Measurements from ENCODE around the gene YWHAH. TPM values are rescaled to one million over a fixed set of nuclear protein-coding genes. Genes with fewer than 3 reads are reported as not detected.

The YWHAH gene
- total RNA-seq, 1 donor from 2014 or later: 60.4 TPM

DNA sequence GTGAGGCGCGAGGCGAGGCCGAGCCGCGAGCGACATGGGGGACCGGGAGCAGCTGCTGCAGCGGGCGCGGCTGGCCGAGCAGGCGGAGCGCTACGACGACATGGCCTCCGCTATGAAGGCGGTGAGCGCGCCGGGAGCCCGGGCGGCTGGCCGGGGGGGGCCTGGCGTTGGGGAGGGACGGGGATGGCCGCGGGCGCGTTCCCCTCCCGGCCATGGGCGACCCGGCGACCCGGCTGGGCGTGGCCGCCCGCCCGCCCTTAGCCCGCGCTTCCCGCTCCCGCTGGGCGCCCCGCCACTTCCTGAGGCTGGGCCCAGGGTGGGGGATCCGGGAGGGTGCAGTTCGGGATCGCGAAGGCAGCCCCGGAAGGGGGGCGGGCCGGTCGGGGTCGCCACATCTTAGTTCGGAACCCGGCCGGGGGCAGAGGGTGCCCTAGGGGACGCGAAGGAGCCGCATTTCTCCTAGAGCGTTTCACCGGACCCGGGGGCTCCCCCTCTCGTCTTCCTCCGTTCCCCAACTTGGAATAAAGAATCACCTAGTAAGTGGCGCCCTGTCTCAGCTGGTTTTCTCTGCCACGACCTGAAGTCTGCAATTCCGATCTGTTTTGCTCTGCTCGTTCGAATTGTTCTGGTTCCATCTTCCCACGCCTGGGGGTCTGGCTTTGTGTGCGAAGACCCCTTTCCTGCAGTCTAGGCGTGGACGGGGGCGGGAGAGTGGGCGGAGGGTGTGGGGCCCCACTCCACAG is 536 bp downstream of the YWHAH start:
- ATAC-seq: peak; percentile 48
- DNase-seq: peak; percentile 80
- intact Hi-C loops (cut with micrococcal nuclease): no loop called here

DNA sequence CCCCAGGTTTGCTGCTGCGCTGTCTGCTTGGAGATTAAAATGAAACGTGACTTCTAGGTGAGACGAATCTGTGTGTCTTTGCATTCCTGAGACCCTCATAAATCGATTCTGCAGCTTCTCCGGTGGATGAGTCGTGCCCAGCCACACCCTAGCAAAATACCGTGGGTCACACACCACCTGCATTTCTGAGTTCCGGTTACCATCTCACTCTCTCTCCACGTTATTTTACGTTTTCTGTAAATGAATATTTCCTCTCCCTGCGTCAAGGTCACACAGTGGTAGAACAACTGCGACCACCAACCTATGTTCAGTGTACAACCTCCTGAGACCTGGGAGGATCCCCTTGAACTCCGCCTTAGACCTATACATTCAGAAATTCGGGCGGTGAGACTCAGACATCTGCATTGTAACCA is 1.1 kb downstream of the YWHAH start:
- ATAC-seq (no peak), DNase-seq (no peak)
- intact Hi-C loops (cut with micrococcal nuclease): no loop called here

DNA sequence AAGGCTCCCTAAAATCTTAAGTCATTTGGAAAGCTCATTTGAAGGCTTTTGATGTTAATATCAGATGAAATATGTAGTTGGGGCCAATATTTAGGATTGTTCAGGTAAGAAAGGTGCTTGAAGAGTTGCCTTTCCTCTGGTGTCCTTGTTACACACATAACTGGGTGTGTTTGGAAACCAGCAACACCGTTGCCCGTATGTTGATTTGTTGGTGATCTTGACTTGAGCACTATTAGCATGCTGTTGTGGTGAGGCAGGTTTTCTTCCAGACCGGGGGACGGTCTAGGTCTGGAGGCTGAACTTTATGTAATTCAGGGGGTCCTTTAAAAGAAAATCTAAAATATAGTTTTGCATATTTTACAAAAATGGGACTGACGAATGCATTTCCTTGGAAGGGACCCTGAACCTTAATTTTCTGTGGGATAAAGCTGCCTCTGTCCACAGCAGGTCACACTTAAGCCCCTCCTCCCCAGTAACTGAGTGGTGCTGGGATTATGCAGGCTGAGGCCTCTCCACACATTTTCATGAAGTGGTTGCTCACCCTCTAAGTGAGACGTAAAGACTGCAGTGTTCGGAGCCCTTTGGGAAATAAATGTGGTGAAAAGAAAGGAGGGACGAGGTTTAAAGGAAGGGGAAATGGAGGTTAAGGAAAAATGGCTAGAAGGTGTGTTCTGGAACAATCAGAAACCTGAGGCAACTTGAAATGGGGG is 1.8 kb downstream of the YWHAH start:
- ATAC-seq: no peak
- DNase-seq: no peak
- intact Hi-C loops (cut with micrococcal nuclease): no loop called here

DNA sequence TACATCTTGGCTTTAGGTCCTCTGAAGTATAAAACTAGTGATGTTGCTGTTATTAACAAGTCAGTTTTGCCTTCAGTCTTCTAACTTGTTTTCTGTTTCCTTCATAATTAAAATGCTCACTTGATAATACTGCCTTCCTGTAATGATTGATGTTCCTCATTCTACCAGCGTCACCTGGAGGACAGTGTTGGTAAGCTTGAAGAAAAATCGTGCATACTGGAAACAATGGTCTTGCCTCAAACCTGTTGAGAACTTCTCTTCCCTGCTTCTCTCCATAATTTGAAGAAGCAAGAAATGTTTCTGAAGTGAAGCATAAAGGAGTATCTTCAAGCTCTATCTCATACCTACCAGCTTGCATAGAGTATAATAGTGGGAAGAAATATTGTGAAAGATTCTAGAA is 3.0 kb downstream of the YWHAH start:
- intact Hi-C loops (cut with micrococcal nuclease): no loop called here
- DNase-seq: no peak
- no peak for ATAC-seq

DNA sequence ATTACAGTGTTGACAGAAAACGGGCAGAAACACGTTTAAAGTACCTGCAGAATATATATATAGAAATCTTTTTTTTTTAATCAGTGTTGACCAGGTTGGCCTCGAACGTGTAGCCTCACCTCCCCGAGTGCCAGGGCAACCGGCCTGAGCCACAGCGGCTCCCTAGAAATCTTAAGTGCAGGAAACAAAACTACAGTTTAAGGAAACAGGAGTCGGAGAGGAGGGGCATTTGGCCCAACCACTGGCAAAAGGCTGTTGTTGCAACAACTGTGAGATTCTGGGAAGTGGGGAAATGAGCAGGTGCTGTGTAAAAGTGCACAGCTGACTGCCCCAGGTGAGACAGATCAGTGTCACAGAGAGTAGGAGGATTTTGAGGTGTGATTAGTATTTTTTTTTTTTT is 3.7 kb downstream of the YWHAH start:
- intact Hi-C loops (cut with micrococcal nuclease): no loop called here
- no peak for ATAC-seq
- no peak for DNase-seq

DNA sequence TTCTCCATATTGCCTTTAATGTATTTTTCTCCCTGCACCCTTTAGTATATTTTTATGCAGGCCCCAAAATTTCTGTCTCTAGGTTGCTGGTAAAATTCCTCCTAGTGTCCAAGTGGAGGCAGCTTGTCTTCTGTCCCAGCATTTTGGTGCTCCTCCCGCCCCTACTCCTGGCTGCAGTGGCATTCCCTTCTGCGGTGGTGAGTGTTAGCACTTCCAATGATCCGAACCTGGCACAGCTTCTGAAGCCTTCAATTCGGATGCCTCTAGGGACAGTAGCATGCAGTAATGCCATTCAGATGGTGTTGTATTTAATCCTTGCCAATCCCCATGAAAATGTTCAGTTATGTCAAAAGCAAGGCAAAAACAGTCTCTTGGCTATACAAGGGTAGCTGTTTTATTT is 5.9 kb downstream of the YWHAH start:
- intact Hi-C loops (cut with micrococcal nuclease): no loop called here
- peak; percentile 50 for ATAC-seq
- DNase-seq: no peak

DNA sequence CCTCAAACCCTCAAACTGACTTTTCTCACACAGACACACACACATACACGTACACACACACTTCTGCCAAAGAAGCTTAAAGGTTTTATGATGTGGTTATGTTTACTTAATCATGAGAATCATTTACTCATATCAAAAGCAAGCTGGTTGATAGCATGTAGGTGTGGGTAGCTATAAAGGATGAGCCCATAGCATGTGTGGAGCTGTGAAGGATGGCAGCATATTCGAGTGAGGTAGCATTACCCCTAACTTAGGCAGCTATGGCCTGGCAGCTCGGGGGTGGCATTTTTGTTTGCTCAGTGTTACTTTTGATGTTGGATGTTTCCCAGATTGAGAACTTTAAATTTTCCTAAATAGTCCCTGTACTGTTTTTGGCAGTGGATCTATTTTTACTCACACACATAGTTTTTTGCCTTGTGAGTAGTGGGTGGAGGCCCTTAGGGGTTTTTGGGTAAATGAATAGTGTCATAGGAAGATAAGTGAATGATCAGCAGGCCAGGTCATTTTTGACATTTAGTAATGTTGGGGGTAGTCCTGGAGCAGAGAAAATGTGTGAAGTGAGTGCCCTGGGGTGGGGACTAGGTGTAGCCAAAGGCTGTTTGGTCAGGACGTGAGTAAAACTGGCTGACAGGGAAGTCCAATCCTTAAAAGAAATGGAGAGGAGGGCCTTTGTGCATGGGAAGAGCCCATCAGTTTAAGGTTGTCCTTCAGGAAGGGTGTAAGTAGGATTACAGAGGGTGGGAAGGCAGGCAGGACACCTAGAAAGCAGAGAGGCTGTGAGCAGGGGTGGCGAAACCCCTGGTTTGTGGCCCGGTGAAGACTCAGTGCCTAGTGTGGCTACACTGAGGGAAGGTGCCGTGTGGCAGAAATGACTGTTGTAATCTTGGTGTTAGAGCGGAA is 7.1 kb downstream of the YWHAH start:
- ATAC-seq (no peak), DNase-seq (no peak)
- intact Hi-C loops (cut with micrococcal nuclease): no loop called here

DNA sequence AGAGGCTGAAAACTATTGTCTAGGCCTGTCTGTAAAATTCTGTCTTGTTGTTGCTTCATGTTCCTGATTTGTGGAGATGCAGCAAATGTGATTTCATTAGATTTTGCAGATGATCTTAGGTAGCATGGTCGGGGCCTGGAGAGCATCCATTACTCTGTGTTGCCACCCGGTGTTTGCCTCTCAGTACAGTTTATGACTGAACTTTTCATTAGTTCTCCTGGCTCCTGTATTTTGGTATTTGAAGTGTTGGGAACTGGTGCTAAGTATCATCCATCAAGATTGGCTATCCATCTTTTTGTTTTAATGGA is 7.7 kb downstream of the YWHAH start:
- intact Hi-C loops (cut with micrococcal nuclease): no loop called here
- DNase-seq (no peak), ATAC-seq (no peak)

DNA sequence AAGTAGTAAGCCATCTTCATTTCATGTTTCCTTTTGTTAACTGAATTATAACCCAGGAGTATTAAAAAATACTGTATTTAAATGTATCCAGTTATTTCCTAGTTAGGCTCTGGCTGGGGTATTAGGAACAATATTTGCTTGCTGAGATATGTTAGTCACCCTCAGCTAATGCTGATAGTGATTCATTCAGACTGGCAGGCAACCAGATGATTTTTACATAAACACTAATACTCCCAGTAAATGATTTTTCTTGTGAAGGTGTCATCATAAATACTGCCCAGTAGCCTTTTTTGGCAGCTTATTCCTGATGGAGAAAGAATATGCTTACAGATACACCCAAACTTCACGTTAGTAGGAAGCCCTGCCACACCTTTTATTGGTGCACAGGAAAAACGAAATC is 8.1 kb downstream of the YWHAH start:
- intact Hi-C loops (cut with micrococcal nuclease): no loop called here
- ATAC-seq (peak; percentile 42), DNase-seq (no peak)

DNA sequence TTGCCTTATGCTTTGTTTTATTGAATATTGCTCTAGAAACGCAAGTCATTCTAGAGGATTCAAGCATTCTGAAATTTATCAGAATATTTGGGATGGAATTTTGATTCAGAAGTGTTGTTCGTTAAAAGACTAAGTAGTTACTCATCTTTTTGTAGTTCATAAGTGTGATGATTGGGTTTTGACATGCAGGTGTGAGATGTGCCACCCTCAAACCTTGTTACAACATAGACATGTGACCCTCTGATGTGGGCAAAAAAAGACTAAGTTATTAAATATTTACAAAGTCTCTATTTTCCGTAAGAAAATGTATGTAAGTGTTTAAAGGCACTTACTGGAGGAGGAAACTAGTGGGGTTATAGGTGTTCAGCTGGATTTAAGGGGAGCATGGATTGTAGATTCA is 8.9 kb downstream of the YWHAH start:
- DNase-seq (no peak), ATAC-seq (no peak)
- intact Hi-C loops (cut with micrococcal nuclease): no loop called here

DNA sequence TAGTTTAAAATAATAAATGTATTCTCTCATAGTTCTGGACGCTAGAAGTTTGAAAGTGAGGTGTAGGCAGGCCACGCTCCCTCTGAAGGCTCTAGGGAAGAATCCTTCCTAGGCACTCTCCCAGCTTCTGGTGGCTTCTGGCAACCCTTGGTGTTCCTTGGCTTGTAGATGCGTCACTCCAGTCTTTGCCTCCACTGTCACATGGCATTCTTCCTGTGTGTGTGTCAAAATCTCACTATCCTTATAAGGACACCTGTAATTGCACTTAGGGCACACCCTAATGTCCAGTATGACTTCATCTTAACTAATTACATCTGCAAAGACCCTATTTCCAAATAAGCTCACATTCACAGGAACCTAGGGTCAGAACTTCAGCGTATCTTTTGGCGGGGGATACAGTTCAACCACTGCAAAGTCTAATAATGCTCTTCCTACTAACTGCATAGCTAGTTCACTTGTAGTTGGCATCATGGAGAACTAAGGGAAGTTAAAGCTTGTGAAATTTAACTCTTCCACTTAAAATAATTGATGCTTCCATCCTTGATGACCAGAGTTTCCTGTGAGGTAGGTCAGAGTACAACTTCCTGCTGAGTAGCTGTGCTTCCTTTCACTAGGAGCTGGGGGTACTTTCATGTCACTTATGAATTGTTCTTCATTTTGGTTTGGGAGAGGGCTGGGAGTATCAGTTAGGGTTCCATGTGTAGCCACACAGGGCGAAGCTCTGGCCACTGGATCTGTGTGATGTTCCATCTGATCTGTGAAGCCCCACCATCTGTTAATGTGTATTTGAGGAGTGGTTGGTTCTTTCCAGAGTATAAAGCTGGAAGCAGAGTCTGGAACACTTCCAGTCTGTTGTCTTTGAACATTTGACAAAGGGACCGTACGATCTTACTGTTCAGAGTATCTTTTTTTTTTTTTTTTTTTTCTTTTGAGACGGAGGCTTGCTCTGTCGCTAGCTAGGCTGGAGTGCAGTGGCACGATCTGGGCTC is 10.5 kb downstream of the YWHAH start:
- intact Hi-C loops (cut with micrococcal nuclease): no loop called here
- ATAC-seq (peak; percentile 52), DNase-seq (no peak)

DNA sequence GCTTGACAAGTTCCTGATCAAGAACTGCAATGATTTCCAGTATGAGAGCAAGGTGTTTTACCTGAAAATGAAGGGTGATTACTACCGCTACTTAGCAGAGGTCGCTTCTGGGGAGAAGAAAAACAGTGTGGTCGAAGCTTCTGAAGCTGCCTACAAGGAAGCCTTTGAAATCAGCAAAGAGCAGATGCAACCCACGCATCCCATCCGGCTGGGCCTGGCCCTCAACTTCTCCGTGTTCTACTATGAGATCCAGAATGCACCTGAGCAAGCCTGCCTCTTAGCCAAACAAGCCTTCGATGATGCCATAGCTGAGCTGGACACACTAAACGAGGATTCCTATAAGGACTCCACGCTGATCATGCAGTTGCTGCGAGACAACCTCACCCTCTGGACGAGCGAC is 12.0 kb downstream of the YWHAH start:
- ATAC-seq: no peak
- intact Hi-C loops (cut with micrococcal nuclease): no loop called here
- no peak for DNase-seq

DNA sequence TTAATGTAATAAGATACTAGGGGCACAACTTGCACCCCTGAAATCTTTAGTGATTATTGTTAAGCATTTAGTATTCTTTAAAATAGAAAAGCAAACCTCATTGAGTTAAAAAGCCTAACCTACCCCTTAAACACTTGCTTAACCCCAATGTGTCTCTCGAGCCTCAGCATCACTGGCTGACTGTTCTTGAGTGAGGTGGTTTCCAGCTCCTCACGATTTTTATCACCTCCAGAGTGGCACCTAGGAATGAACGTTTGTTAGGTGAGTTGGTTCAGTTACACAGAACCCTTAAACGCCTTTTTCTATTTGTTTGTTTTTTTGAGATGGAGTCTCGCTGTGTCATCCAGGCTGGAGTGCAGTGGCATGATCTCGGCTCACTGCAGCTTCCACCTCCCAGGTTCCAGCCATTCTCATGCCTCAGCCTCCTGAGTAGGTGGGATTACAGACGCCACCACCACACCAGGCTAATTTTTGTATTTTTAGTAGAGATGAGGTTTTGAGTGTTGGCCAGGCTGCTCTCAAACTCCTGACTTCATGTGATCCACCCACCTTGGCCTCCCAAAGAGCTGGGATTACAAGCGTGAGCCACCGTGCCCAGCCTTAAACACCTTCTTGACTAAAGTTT is 13.7 kb downstream of the YWHAH start:
- no peak for ATAC-seq
- DNase-seq: no peak
- intact Hi-C loops (cut with micrococcal nuclease): no loop called here

DNA sequence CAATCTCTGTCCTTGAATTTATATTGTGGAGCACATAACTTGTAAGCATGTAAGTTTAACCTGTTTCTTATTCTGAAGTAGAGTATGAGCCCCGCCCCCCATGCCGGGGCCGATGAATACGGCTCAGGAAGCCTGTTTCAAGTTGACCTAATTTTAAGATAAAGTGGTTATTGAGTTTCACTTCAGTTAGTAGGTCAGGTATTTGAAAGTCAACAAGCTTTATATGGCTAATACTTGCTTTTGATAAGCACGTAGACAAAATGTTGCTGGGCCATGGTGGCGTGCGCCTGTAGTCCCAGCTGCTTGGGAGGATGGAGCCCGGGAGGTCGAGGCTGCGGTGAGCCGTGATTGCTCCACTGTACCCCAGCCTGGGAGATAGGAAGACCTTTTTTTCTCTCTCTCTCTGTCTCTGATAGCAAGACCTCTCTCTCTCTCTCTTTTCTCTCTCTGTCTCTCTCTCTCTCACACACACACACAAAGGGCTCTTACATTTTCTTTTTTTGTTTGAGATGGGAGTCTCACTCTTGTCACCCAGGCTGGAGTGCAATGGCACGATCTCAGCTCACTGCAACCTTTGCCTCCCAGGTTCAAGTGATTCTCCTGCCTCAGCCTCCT is 14.4 kb downstream of the YWHAH start:
- DNase-seq: no peak
- intact Hi-C loops (cut with micrococcal nuclease): no loop called here
- ATAC-seq: no peak

DNA sequence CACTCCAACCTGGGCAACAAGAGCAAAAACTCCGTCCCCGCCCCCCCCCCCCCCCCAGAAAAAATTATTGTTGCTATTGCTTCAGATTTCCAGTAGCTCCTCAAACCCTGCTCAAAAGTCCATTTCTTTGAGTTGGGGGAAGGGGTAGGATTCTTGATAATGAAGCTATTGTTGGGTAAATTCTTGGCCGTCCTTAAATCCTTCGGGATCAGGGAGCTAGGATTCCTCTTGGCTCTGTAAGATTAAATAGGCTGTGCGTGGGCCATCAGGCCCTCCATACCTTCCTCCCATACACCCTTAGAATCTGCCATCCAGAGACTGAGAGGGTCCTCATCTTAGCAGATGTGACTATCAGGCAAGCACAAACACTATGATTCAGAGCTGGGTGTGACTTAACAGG is 16.4 kb downstream of the YWHAH start:
- intact Hi-C loops (cut with micrococcal nuclease): no loop called here
- ATAC-seq (no peak), DNase-seq (no peak)

DNA sequence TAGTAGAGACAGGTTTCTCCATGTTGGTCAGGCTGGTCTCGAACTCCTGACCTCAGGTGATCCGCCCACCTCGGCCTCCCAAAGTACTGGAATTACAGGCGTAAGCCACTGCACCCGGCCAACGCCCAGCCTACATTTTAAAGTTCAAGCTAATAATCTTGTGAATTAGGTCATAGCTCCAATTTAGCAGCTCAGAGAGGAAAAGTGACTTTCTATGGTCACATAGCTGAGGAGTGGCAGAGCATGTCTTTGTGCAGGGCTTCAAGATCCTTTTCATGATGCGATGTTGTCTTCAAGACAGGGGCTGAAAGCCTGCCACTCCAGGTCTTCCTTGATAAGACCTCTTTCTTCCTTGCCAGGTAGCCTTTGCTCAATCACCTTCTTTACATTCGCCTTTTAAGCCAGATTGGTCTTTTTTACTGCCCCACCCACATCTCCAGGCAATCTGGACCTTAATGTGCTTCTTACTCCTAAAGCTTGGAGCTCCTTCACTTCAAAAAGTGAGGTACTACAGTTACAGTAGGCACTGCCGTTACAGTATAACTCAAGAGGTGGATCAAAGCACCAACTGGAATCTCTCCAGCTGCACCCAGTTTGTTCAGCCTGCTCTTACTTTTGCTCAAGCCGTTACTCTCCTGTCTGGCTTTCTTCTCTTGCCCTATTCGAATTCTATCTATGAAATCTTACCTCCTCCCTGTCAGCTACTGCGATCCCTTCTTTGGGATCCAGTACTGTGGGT is 18.2 kb downstream of the YWHAH start:
- intact Hi-C loops (cut with micrococcal nuclease): no loop called here
- no peak for DNase-seq

DNA sequence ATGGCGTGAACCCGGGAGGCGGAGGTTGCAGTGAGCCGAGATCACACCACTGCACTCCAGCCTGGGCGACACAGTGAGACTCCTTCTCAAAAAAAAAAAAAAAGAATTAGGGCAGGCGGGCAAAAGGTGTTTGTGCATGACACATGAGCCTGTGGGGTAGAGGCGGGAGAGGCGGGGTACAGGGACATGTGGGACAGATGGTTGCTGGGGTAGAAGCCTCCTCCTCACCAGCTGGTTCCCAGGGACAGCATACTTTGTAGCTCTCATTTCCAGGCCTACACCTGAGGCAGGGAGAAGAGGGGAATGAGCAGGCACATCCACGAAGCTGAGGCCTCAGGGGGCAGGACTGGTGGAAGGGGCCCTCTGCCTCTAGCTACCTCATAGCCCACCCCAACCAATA is 23.7 kb downstream of the YWHAH start:
- no peak for DNase-seq
- intact Hi-C loops (cut with micrococcal nuclease): no loop called here

More for the DNA sequence above, 18.2 kb downstream of the YWHAH start:
- ATAC-seq: no peak

More for the DNA sequence above, 23.7 kb downstream of the YWHAH start:
- no peak for ATAC-seq
